Measurements from ENCODE around the gene C2CD4D.
"Not testable (repeated sequence)": the region's sequence is repeated elsewhere in the genome, so short reads cannot be mapped to it uniquely, and the experiment has no call there.

Gene C2CD4D

DNA sequence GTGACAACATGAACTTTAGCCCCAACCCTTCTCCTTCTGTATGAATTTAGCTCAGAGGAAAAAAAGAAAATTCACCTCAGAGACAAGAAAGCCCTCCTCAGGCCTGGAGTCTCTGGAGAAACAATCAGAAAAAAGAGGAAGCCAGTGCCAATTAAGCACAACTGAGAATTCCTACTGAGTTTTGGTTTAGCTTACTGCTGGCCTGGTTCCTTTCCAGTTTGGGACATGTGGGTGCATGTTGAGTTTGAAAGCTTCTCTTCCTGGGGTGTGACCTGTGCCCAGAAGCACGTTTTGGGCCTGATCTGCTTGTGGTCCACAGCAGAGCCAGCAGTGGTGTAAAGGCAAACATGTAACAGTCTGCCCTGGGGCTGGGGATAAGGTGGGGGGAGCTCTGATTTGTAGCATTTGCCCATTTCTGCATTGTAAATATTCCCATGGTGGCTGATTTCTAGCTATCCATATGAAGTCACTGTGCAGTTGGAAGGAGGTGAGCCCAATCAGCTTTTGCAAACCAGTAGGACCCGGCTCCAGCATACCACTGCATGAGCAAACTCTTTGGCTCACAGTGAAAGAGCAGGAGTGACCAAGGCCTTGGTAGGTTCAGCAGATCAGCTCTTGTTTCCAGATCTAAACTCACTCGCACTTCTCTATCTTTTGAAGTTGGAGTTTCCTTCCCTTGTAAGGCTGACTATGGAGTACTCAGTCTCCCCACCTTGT, 18.6 kb upstream of the C2CD4D start:
- no peak for DNase-seq

DNA sequence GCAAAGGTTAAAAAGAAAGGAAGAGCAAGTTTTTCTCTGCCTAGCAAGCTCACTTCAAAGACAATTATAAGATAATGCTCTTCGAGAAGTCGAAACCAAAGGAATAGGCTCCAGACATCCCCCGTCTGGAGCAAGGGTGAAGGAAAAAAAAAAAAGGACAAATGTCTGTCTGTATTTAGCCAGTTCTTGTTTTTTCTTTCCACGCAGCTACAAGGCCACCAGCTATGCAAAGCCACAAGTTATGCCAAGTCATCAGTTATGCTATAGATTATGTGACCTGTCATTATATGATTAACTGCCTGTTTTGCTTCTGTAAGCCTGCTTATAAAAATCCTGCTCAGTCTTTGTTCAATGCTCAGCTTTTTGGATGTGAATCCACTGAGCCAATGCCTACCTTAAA, 16.3 kb upstream of the C2CD4D start:
- DNase-seq = no peak

DNA sequence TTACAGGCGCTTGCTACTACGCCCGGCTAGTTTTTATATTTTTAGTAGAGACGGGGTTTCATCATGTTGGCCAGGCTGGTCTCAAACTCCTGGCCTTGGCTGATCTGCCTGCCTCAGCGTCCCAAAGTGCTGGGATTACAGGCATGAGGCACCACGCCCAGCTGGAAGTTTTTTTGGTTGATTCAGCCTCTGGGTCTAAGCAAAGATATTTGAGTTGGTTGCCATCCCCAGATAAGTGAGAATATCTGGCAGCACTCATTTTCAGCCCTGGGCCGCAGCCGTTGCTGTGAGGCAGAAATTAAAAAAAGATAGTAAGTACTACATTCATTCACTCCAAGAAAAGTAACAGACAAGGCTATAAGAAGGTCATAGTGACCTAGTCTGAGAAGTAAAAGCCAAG, 15.9 kb upstream of the C2CD4D start:
- DNase-seq = not testable (repeated sequence)

DNA sequence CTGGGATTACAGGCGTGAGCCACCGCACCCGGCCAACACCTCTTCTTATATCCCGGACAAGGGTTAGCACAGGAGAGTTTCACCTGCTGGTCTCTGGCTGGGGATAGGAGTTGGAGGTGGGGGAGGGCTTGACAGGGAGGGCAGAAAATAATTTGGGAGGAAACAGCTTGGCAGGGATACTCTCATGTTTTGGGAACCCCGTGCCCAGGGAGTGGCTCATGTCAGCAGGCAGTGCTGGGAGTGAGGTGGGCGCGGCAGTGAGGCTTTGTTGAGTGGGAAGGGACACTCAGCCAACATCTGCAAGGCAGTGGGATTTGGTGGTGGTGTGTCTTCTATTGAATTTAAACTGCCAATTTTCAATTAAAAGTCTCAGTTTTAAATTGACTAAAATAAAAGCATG, 15.0 kb upstream of the C2CD4D start:
- DNase-seq = no peak

DNA sequence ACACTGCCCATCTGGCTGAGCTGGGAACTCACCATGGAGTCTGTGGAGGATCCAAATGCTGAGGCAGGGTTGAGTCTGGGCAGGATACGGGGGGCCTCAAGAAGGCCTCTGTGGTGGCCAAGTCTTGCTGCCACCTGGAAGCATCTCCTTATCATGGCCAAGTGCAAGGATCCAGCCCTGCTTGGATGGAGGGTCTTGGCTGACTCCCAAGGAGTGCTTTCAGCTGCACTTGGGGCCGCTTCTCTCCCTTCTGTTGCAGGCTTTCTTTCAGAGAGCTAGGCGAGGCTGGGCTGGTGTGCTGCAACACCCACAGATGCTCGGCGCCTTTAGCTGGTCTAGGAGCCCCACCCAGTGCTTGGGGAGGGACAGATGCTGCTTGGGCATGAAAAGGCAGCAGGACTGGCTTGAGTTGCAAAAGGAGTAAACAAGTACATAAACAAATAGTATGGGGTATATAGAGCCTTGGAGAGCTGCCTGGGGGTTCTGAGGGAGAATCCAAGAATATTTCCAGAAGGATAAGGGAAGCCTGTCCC, 13.9 kb upstream of the C2CD4D start, which contains the start of gene THEM5:
THEM5 (minus strand) TSS at position 302 of the 533 bp plus-strand sequence; CDS start at position 155, 147 bp downstream.
- no peak for DNase-seq

DNA sequence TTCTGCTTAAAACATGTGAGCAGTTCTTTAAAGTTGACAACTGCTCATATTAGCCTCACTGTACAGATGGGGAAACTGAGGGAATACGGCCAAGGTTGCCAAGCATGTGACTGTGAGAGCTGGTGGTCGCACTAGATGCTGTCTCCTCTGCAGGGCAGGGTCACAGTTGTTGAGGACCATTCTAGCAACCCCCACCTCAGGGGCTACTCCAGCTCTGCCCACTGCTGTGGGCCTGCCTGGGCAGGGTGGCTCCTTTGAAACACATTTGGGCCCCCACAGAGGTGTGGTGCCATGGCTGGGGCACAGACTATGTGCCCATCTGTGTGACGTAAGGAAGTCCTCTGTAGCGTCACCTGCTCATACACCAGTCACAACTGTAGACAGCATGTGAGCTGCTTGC, 13.1 kb upstream of the C2CD4D start:
- DNase-seq = no peak

- no peak for DNase-seq
Observed at GRCh38 chr1:151851886-151852285, 12.3 kb upstream of the C2CD4D start.

DNA sequence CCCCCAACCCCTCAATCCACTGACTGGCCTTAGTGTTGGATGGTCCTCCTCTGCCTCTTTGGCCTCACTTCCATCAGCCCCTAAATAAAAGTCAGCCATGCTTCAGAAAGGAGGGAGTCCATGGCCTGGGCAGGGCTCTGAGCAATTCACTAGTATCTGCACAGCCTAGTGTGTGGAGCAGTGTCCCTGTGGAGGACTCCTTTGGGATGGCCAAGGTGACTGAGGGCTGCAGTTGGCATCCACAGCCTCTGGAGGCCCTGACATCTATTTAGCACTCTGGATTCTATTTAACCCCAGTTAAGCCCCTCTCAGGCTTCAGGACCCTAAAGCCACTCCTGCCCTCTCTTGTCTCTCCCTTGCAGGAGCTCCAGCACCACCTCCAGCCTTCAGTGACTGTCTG, 10.3 kb upstream of the C2CD4D start:
- no peak for DNase-seq

DNA sequence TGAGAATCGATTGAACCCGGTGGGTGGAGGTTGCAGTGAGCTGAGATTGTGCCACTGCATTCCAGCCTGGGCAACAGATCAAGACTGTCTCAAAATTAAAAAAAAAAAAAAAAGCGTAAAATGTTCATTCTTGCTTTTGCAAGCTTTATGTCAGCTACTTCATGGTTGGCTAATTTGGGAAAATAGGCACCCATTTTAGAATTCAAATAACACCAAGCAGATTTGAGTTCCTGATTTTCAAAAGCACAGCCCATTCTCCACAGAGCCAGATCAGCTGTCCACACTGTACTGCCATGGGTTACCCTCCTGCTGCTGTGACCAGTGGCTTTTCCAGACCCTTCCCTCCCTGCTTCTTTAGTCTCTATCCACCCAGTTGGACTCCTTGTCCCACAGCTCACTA, 9.5 kb upstream of the C2CD4D start:
- no peak for DNase-seq

- no peak for DNase-seq
Observed at GRCh38 chr1:151847867-151848596, 8.4 kb upstream of the C2CD4D start.

DNA sequence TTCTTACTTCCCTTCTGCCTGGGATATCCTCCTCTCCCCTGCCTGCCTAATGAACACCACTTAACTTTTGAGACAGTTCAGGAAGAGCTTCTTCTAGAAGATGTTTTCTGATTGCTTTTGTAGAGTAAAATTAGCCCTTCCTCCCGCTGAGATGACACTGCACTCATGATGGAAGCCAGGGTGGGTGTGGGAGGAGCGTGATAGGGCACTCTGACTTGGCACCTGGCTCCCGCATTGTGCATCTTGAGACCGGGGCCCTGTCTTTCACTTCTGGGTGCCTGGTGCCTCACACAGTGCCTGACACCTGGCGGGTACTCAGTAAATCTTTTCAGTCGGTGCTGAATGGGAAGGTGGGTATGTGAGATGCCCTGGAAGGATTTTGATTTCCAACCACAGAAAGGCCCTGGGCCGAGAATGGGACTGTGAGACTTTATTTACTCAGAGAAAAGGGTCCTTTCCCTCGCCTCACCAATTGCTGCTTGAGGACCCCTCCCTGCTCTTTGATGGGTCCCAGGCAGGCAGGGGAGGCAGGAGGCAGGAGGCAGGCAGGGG, 7.1 kb upstream of the C2CD4D start:
- no peak for DNase-seq

DNA sequence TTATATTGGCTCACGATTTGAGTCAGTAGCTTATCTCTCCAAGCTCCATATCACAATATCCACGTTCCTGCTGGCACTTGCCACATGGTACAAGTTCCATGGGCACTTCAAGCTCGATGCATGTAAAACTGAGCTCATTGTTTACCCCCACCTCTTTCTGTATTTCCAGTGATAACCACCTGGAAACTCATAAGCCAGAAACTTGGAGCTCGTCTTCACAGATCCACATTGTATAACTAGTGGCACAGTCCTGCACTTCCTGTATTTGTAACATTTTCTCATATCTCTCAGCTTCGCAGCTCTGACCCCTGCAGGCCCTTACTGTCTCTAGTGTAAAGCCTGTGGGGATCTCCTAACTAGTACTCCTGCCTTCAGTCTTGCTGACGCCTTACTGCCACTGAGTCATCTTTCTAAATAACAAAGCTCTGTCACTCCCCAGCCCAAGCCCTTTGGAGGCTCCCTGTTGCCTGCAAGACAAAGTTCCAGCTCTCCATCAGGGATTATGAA, 6.5 kb upstream of the C2CD4D start:
- peak; percentile 46 for DNase-seq

DNA sequence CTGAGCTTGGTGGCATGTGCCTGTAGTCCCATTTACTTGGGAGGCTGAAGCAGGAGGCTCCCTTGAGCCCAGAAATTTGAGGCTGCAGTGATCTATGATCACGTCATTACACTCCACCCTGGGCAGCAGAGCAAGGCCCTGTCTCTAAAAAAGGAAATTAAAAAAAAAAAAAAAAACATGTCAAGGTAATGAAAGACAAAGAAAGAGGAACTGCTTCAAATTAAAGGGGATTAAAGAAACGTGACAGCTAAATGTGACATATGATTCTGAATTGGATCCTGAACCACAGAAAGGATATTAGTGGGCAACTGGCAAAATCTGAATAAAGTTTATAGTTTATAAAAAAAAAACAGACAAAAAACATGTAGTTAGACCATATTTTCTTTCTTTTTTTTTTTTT, 3.8 kb upstream of the C2CD4D start:
- no peak for DNase-seq

- DNase-seq = peak; percentile 21
Observed at GRCh38 chr1:151841141-151841540, 1.5 kb upstream of the C2CD4D start.

DNA sequence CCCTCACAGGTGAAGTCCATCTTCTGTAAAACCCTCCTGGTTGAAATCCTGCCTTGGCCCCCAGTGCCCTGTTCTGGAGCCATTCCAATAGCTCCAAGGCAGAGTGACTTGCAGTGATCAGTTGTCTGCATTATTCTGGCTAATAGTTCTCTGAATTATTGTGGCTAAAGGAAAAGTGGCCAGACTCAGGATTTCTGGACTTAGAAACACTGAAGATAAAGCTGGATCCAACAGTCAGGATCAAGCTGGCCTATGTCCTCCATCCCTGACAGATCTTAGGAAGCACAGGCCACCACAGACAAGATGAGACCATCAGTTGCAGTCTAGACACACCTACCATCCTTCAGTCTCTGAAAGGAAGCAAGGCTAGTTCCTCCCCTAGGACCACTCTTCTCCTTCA, 801 bp upstream of the C2CD4D start:
- DNase-seq = no peak

- no peak for DNase-seq
Observed at GRCh38 chr1:151839082-151839412, 573 bp downstream of the C2CD4D start.

DNA sequence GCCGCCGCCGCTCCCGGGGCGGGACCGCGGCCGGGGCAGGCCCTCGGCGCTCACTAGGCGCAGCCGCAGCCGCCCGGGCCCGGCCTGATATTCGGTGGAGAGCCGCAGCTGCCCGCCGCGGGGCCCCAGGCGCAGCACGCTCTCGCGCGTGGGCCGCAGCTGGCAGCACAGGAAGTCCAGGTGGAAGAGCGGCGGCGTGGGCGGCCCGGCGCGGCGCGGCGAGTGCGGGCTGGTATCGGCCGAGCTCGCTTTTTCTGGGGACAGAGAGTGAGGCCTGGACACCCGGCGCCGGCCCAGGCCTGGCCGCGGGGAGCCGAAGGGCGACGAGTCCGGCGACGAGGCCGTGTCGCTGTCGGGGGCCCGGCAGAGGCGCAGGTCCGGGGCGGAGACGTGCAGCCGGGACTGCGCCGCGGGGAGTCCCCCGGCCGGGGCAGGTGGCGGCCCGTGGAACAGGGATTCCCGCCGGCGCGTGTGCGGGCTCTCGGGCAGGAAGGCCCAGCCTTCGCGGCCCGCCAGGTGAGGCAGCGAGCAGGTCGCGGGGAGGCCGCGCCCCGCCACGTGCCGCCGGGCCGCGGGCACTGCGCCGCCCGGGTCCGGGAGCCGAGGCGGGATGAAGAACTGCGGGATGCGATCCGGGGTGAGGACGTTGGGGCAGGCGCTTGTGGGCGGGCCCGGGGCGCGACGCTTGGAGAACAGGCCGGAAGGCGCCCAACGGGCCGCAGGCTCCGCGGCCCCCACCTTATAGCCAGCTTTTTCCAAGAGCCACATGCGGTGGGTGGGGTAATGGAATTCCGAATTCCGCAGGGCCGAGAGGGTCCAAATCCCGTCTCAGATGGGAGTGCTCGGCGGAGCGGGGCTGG, 1.2 kb downstream of the C2CD4D start:
- no peak for DNase-seq

DNA sequence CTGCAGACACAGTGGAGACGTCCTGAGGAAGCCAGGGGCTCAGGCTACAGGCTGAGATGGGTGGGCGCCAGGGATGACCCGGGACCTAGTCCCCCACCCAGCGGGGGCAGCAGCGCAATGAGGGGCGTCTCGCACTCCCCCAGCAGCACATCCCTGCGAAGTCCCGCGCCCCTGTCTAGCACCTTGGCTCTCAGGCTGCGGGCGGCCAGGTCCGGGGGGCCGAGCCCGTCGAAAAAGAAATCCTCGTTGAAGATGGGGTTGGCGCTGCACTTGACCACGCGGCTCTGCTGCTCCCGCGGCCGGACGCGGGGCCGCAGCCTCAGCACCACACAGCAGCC, 1.8 kb downstream of the C2CD4D start:
- no peak for DNase-seq

DNA sequence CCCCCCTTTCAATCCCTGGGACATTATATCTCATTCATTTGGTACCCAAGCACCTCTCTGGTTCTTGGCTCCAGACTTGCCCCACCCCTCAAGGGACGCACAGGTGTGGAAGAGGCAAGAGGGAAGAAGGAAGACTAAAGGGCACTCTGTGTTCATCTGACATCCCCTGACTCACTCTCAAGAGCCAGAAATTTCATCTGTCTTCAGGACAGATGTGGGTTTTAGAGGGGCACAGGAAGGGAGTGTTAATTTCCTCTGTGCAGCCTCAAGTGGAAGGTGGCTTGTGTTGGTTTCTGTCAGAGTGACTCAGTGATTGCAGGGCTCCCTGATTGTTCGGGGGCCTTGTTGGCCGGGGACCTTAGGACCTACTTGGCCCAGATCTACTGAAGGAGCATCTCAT, 2.4 kb downstream of the C2CD4D start:
- no peak for DNase-seq

DNA sequence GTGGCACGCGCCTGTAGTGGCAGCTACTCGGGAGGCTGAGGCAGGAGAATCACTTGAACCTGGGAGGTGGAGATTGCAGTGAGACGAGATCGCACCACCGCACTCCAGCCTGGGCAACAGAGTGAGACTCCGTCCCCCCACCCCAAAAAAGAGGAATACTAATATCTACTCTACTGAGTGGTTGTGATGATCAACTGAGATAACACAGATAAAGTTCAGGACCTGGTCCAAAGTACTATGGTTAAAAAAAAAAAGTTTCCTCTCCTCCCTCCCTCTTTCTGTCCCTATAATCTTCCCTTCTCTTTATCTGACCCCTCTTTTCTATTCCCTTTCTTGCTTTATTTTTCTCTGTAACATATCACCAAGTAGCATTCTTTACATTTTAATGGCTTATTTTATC, 4.0 kb downstream of the C2CD4D start:
- no peak for DNase-seq

GRCh38 chr1:151834239-151834638, 5.4 kb downstream of the C2CD4D start:
- DNase-seq = no peak

GRCh38 chr1:151833172-151833900, 6.3 kb downstream of the C2CD4D start:
- no peak for DNase-seq

All from fibroblast of skin of right quadriceps (primary cell).